Breast epithelium (tissue), 4 donors: ENCODE data around the gene PIWIL1. TPM values are rescaled to one million over a fixed set of nuclear protein-coding genes. Genes with fewer than 3 reads are reported as not detected.

Experiments
- DNase-seq, 2 donors: peaks; one replicate each; pipeline ENCODE4 v3.0.0-alpha.2; 2019; ENCODE audit warnings: low spot score in 2 of 2
- H3K27ac ChIP-seq, 2 donors: fragments of 200-600 bp; sonication (generic) in 1 of 2; one replicate each; pipeline ENCODE4 v1.5.1; 2016 to 2019; ENCODE audit warnings: mild to moderate bottlenecking in 1 of 2
- H3K27me3 ChIP-seq, 2 donors: fragments of 200-600 bp; sonication (generic) in 1 of 2; one replicate each; pipeline versions ENCODE4 v1.5.1 to v1.6.0; 2017 to 2019; ENCODE audit warnings: control low read depth in 1 of 2, mild to moderate bottlenecking in 1 of 2
- H3K36me3 ChIP-seq: fragments of 200-600 bp; one replicate; pipeline ENCODE4 v1.5.1; 2019
- H3K4me1 ChIP-seq, 2 donors: fragments of 200-600 bp; sonication (generic); one replicate each; pipeline ENCODE4 v1.5.1; 2016 to 2019; ENCODE audit warnings: control low read depth in 1 of 2
- H3K4me3 ChIP-seq, 3 donors: fragments of 200-600 bp; sonication (generic); 1 replicate in 2 of 3; 2 replicates in 1 of 3; pipeline ENCODE4 v1.5.1; 2016 to 2019; ENCODE audit warnings: mild to moderate bottlenecking in 3 of 3, moderate library complexity in 2 of 3
- H3K9me3 ChIP-seq, 2 donors: fragments of 200-600 bp; sonication (generic) in 1 of 2; one replicate each; pipeline ENCODE4 v1.5.1; 2016 to 2019; ENCODE audit warnings: control low read depth in 1 of 2
- POLR2A ChIP-seq: fragments of 450-650 bp; IDR thresholded peaks from one replicate; pipeline ENCODE4 v1.6.1; 2016; ENCODE audit warnings: antibody characterized with exemption, mild to moderate bottlenecking, moderate library complexity
- POLR2AphosphoS5 ChIP-seq, 3 donors: sonication (generic); formaldehyde crosslinking; IDR thresholded peaks; one replicate each; pipeline ENCODE4 v1.6.1; 2017; ENCODE audit warnings: antibody characterized with exemption in 3 of 3
- intact Hi-C: fragments of 100-400 bp; cut with DNase I; formaldehyde crosslinking; loops from one replicate; pipeline ENCODE4 v1.15.1; 2023; ENCODE audit warnings: low total_unique reads
- total RNA-seq, 3 donors: library from RNA; depleted of rRNA; stranded (reverse); fragments of >200 nt; gene quantifications; one replicate each; pipeline ENCODE4 v1.1.0, GENCODE V29; 2016
- TF ChIP-seq, protein P1 (sequence below), 3 donors: fragments of 450-650 bp; IDR thresholded peaks; one replicate each; pipeline ENCODE4 v1.5.1; 2016 to 2017; ENCODE audit warnings: antibody characterized with exemption in 3 of 3, mild to moderate bottlenecking in 3 of 3, moderate library complexity in 3 of 3

The PIWIL1 gene
- total RNA-seq, 3 donors from 2014 or later = under 0.01 TPM; not detected in 2

DNA sequence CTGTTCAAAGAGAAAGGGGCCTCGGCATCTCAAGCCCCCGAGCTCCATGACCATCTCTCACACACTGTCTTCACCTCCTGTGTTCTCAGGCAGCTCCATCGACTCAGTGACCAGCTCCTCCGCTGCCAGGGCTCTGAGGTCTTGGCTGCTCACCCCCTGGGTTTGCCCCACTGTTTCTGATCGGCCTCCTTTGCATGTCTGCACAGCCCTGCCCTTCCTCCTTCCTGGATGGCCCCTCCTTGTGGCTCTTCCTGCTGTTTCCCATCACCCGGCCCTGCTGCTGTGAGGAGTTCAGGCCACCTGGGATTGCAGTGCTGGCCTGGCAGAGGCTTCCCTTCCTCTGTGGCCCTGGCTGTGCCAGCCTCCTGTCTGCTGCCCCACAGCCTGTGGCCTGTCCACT is 38.1 kb upstream of the PIWIL1 start:
- TF ChIP-seq POLR2A = no peak
- TF ChIP-seq POLR2AphosphoS5 (IDR thresholded peaks at IDR 0.05) = no peak
- TF ChIP-seq, protein P1, sequence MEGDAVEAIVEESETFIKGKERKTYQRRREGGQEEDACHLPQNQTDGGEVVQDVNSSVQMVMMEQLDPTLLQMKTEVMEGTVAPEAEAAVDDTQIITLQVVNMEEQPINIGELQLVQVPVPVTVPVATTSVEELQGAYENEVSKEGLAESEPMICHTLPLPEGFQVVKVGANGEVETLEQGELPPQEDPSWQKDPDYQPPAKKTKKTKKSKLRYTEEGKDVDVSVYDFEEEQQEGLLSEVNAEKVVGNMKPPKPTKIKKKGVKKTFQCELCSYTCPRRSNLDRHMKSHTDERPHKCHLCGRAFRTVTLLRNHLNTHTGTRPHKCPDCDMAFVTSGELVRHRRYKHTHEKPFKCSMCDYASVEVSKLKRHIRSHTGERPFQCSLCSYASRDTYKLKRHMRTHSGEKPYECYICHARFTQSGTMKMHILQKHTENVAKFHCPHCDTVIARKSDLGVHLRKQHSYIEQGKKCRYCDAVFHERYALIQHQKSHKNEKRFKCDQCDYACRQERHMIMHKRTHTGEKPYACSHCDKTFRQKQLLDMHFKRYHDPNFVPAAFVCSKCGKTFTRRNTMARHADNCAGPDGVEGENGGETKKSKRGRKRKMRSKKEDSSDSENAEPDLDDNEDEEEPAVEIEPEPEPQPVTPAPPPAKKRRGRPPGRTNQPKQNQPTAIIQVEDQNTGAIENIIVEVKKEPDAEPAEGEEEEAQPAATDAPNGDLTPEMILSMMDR (IDR thresholded peaks at IDR 0.05) = no peak
- H3K4me1 ChIP-seq = no peaks in the 10 kb centered on the region
- no peak overlapping the region for H3K4me3 ChIP-seq
- peaks cover 0 to 6% of the 10 kb centered on the region in 2 donors for H3K9me3 ChIP-seq
- DNase-seq = no peak
- no peak overlapping the region for H3K27ac ChIP-seq
- no peaks in the 10 kb centered on the region for H3K36me3 ChIP-seq
- H3K27me3 ChIP-seq = peaks cover 0 to 23% of the 10 kb centered on the region in 2 donors
- intact Hi-C loops = no loop called here

DNA sequence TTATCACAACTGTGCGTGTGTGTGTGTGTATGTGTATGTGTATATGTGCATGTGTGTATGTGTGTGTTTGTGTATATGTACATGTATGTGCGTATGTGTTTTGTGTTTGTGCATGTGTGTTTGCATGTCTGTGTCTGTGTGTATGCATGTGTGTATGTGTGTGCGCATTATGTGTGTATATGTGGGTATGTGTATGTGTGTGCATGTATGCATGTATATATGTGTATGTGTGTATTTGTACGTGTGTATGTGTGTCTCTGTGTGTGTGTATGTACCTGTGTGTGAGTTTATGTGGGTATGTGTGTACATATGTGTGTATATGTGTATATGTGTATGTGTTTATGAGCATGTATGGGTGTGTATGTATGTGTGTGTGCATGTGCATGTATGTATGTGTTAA is 37.6 kb upstream of the PIWIL1 start:
- no peak for DNase-seq
- no peak overlapping the region for H3K4me3 ChIP-seq
- no peaks in the 10 kb centered on the region for H3K36me3 ChIP-seq
- intact Hi-C loops = no loop called here
- H3K27me3 ChIP-seq = peaks cover 0 to 23% of the 10 kb centered on the region in 2 donors
- no peaks in the 10 kb centered on the region for H3K4me1 ChIP-seq
- TF ChIP-seq, protein P1 (IDR thresholded peaks at IDR 0.05) = no peak
- TF ChIP-seq POLR2AphosphoS5 (IDR thresholded peaks at IDR 0.05) = no peak
- TF ChIP-seq POLR2A = no peak
- H3K27ac ChIP-seq = no peak overlapping the region
- peaks cover 0 to 6% of the 10 kb centered on the region in 2 donors for H3K9me3 ChIP-seq

DNA sequence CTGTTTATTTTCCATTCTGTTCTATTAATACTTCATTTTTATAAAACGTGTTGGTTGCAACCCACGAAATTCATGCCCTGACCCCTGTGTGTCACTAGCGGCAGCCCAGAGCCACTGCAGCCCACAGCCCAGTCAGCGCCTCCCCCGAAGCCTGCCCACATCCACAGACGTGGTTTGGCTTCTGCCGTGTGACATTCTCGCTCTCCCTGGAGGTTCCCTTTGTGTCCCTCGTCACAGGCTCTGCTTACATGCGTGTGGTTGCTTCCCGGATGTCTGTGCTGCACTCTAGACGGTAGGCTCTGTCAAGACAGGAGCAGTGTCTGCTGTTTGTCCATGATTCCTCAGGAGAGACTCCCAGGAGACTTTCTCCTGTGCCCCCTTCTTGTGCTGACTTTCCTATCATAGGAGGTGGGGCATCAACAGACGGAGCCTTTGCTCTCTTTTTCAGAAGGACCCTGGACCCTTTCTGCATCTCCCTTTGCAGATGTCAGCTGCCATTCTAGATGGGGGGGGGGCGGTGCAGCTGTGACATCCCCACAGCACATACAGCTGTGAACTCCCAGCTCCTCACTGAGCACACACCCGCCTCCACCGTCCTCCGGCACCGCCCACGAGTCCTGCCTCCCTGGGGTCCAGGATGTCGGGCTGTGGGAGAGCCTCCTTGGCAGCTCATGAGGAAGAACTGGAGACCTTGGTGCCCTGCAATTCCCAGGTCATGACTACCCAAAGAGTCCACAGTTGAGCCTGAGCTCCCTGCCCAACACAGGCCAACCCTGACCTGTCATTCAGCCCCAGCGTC is 36.8 kb upstream of the PIWIL1 start:
- Histone ChIP-seq H3K36me3 (no peaks in the 10 kb centered on the region), H3K4me1 (no peaks in the 10 kb centered on the region), H3K27ac (no peak overlapping the region), H3K27me3 (peaks cover 0 to 23% of the 10 kb centered on the region in 2 donors), H3K9me3 (peaks cover 0 to 6% of the 10 kb centered on the region in 2 donors), H3K4me3 (no peak overlapping the region)
- DNase-seq = no peak
- TF ChIP-seq POLR2A = no peak
- no peak for TF ChIP-seq POLR2AphosphoS5 (IDR thresholded peaks at IDR 0.05)
- TF ChIP-seq, protein P1 (IDR thresholded peaks at IDR 0.05) = no peak
- intact Hi-C loops = no loop called here

DNA sequence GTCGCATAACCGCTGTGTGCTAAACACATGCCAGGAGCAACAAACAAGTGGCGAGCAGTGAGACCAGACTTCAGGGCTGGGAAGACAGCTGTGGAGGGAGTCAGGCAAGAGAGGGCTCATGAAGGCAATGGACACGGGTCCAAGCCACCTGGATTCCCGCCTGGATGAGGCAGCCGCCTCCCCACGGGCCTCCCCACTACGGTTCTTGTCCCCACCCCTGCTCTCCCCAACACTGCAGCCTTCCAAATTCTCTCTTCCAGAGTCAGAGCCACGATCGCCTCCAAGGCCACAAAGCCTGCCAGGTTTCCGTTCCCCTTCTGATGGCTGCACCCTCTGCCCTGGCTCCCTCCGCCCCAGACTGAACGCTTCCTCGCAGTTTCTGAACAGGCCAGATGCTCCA is 36.1 kb upstream of the PIWIL1 start:
- Histone ChIP-seq H3K36me3 (no peaks in the 10 kb centered on the region), H3K27ac (no peak overlapping the region), H3K27me3 (peaks cover 0 to 23% of the 10 kb centered on the region in 2 donors), H3K4me1 (no peaks in the 10 kb centered on the region), H3K4me3 (no peak overlapping the region), H3K9me3 (peaks cover 0 to 6% of the 10 kb centered on the region in 2 donors)
- DNase-seq = no peak
- intact Hi-C loops = no loop called here
- TF ChIP-seq, protein P1 (IDR thresholded peaks at IDR 0.05) = no peak
- TF ChIP-seq POLR2AphosphoS5 (IDR thresholded peaks at IDR 0.05) = no peak
- TF ChIP-seq POLR2A = no peak

DNA sequence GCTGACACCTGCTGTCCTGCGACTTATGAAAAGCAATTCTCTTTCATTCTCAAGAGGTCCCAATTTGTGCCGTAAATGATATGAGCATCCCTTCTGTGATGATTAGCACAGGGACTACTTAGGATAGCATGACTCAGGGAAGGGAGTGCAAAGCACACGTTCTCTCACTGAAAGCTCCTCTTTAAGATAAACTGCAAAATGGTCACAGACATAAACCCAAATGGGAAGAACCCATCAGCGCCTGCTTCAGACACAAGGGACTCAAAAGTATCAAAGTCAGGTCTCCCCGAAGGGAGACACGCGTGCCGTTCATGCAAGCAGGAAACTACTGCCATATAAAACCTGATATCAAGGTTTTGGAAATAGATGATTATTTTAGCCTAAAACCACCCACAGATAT is 33.9 kb upstream of the PIWIL1 start:
- peaks cover 0 to 23% of the 10 kb centered on the region in 2 donors for H3K27me3 ChIP-seq
- H3K27ac ChIP-seq = no peak overlapping the region
- no peak overlapping the region for H3K4me3 ChIP-seq
- DNase-seq = no peak
- no peaks in the 10 kb centered on the region for H3K36me3 ChIP-seq
- H3K9me3 ChIP-seq = no peaks in the 10 kb centered on the region
- H3K4me1 ChIP-seq = no peaks in the 10 kb centered on the region
- TF ChIP-seq POLR2AphosphoS5 (IDR thresholded peaks at IDR 0.05) = no peak
- TF ChIP-seq, protein P1 (IDR thresholded peaks at IDR 0.05) = no peak
- no peak for TF ChIP-seq POLR2A
- intact Hi-C loops = no loop called here
